ENCODE results near the gene FLT1. TPM values are rescaled to one million over a fixed set of nuclear protein-coding genes. Genes with fewer than 3 reads are reported as not detected.

The FLT1 gene
- total RNA-seq, 1 donor from 2014 or later = 0.47 TPM

- no peaks in the 10 kb centered on the region for H3K4me1 Mint-ChIP-seq
- TF ChIP-seq EZH2 (IDR thresholded peaks at IDR 0.05) (no peak), CTCF (IDR thresholded peaks at IDR 0.05) (no peak), EZH2phosphoT487 (IDR thresholded peaks at IDR 0.05) (no peak)
- Histone ChIP-seq H4K20me1 (ENCODE audit: low read depth) (no peaks in the 10 kb centered on the region), H3K4me1 (no peaks in the 10 kb centered on the region), H3F3A (ENCODE audit: low read depth) (peaks cover 34% of the 10 kb centered on the region), H3K27me3 (peaks cover 68% of the 10 kb centered on the region), H3K27ac (no peak overlapping the region), H3K4me2 (peak overlapping the region; percentile 72), H3K79me2 (ENCODE audit: low read depth) (no peaks in the 10 kb centered on the region), H3K9ac (no peak overlapping the region), H2AFZ (replicated peaks) (no peak overlapping the region), H3K36me3 (no peaks in the 10 kb centered on the region), H3K4me3 (peak overlapping the region; percentile 66), H3K9me3 (ENCODE audit: low read depth) (no peaks in the 10 kb centered on the region)
- no peak for DNase-seq (ENCODE audit: low spot score)
- H3K27ac Mint-ChIP-seq = no peak overlapping the region
- H3K27me3 Mint-ChIP-seq (ENCODE audit: insufficient read depth, low read depth) = peaks cover 18% of the 10 kb centered on the region
- H3K36me3 Mint-ChIP-seq = peaks cover 3% of the 10 kb centered on the region
- H3K4me3 Mint-ChIP-seq = no peak overlapping the region
- H3K9me3 Mint-ChIP-seq = peaks cover 12% of the 10 kb centered on the region
Measured at GRCh38 chr13:28531845-28532387, 37.0 kb upstream of the FLT1 start.

DNA sequence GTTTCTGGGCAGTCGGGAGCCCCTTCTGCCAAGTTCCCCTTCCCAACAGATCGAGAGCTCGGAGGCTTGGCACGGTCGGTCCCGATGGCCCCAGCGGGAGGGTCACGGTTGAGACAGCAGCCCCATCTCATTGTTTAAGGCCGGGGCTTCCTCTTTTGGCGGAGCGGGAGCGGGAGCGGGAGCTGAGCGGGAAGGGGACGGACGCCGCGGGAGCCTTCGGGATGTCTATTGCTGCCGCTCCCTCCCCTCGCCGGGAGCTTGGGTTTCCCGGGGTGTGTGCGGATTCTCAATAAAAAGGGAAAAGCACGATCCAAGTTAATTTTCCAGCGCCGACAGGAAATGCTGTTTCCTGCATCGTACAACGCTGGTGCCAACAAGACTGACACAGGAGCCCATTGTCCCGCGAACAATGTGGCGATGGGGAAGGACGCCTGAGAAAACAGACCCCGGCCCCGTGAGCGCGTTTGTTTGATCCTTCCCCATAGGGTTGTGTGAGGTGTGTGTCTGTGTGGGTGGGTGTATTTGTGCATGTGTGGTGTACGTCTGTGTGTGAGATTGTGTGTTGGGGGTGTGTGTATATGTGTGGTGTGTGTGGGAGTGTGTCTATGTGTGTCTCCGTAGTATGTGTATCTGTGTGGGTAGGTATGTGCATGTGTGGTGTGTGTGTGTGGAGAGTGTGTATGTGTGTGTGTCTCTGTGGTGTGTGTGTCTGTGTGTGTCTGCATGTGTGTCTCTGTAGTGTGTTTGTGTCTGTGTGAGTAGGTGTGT, 36.3 kb upstream of the FLT1 start:
- Histone ChIP-seq H3F3A (ENCODE audit: low read depth) (peaks cover 34% of the 10 kb centered on the region), H3K4me1 (no peaks in the 10 kb centered on the region), H3K36me3 (no peaks in the 10 kb centered on the region), H3K9ac (no peak overlapping the region), H3K4me3 (peak overlapping the region; percentile 66), H2AFZ (replicated peaks) (peak overlapping the region; percentile 80), H4K20me1 (ENCODE audit: low read depth) (no peaks in the 10 kb centered on the region), H3K9me3 (ENCODE audit: low read depth) (no peaks in the 10 kb centered on the region), H3K27ac (no peak overlapping the region), H3K27me3 (peaks cover 68% of the 10 kb centered on the region), H3K79me2 (ENCODE audit: low read depth) (no peaks in the 10 kb centered on the region), H3K4me2 (peak overlapping the region; percentile 72)
- Mint-ChIP-seq H3K27ac (no peak overlapping the region), H3K36me3 (peaks cover 3% of the 10 kb centered on the region), H3K27me3 (ENCODE audit: insufficient read depth, low read depth) (peaks cover 18% of the 10 kb centered on the region), H3K4me1 (no peaks in the 10 kb centered on the region), H3K9me3 (peaks cover 12% of the 10 kb centered on the region), H3K4me3 (no peak overlapping the region)
- TF ChIP-seq EZH2 (IDR thresholded peaks at IDR 0.05) (peak; percentile 82), CTCF (IDR thresholded peaks at IDR 0.05) (no peak), EZH2phosphoT487 (IDR thresholded peaks at IDR 0.05) (peak; percentile 71)
- peak; percentile 79 for DNase-seq (ENCODE audit: low spot score)

GRCh38 chr13:28530729-28531076, 35.8 kb upstream of the FLT1 start:
- no peak overlapping the region for H3K27ac Mint-ChIP-seq
- peaks cover 3% of the 10 kb centered on the region for H3K36me3 Mint-ChIP-seq
- Histone ChIP-seq H3K4me3 (peak overlapping the region; percentile 66), H3K4me2 (peak overlapping the region; percentile 72), H3K27ac (no peak overlapping the region), H3F3A (ENCODE audit: low read depth) (peaks cover 34% of the 10 kb centered on the region), H3K9ac (no peak overlapping the region), H3K36me3 (no peaks in the 10 kb centered on the region), H3K79me2 (ENCODE audit: low read depth) (no peaks in the 10 kb centered on the region), H3K9me3 (ENCODE audit: low read depth) (no peaks in the 10 kb centered on the region), H2AFZ (replicated peaks) (peak overlapping the region; percentile 80), H3K4me1 (no peaks in the 10 kb centered on the region), H3K27me3 (peaks cover 68% of the 10 kb centered on the region), H4K20me1 (ENCODE audit: low read depth) (no peaks in the 10 kb centered on the region)
- TF ChIP-seq EZH2 (IDR thresholded peaks at IDR 0.05) (no peak), CTCF (IDR thresholded peaks at IDR 0.05) (no peak), EZH2phosphoT487 (IDR thresholded peaks at IDR 0.05) (no peak)
- DNase-seq (ENCODE audit: low spot score) = no peak
- no peaks in the 10 kb centered on the region for H3K4me1 Mint-ChIP-seq
- peaks cover 18% of the 10 kb centered on the region for H3K27me3 Mint-ChIP-seq (ENCODE audit: insufficient read depth, low read depth)
- H3K9me3 Mint-ChIP-seq = peaks cover 8% of the 10 kb centered on the region
- no peak overlapping the region for H3K4me3 Mint-ChIP-seq

All from neural progenitor cell (in vitro differentiated cells).